K562 (cell line): ENCODE data around the gene GET3. TPM values are rescaled to one million over a fixed set of nuclear protein-coding genes. Genes with fewer than 3 reads are reported as not detected.
A peak's percentile ranks its signal among the peaks of the same experiment; 100 is the strongest.

ENCODE experiments used
- ATAC-seq: fragments of 200-7000 bp; cut with Tn5 transposase; 3 replicates; pipeline ENCODE4 v1.9.1; 2020; ENCODE audit warnings: moderate library complexity
- BruUV-seq: library from RNA; stranded (reverse); fragments of 400-500 nt; replicated peaks from 2 replicates; lab custom pipeline; 2021; lab: Mats Ljungman, UMichigan
- CTCF ChIA-PET: fragments of 300-600 bp; formaldehyde crosslinking; extraction: SDS; loops from one replicate; lab custom pipeline; 2021; ENCODE audit warnings: low intra/inter-chr PET ratio; lab: Yijun Ruan, JAX
- POLR2A ChIA-PET: fragments of 300-600, 350-650 bp; sonication (Branson Sonifier 250); formaldehyde crosslinking; extraction: SDS; loops from one replicate; lab custom pipeline; 2021; ENCODE audit warnings: antibody characterized with exemption, inconsistent platforms; lab: Yijun Ruan, JAX
- DNase-seq, 4 experiments: peaks; one replicate each; pipeline versions ENCODE4 v3.0.0 to v3.0.0-alpha.2; 2011 to 2018; ENCODE audit warnings: low spot score in 3 of 4, mixed read lengths in 3 of 4; ENCODE audit errors: extremely low read depth in 1 of 4
- FAIRE-seq: peaks from 2 replicates; lab custom pipeline; 2011; peaks lifted over from hg19 to GRCh38; lab: Jason Lieb, UNC
- H2AFZ ChIP-seq: 2 replicates; pipeline ENCODE4 v1.6.0; 2011; ENCODE audit warnings: low read depth, low read length, control low read depth, inconsistent platforms
- H3K27ac ChIP-seq: fragments of 200-600 bp; 3 replicates; pipeline ENCODE4 v1.8.0; 2011; ENCODE audit warnings: low read depth, mild to moderate bottlenecking, control low read depth, inconsistent platforms, low read length, moderate library complexity, mixed read lengths; ENCODE audit errors: extremely low read depth
- H3K27me3 ChIP-seq, 2 experiments: fragments of 300-600 bp in 1 of 2; 2 replicates in 1 of 2; 3 replicates in 1 of 2; pipeline versions ENCODE4 v1.6.0 to v1.8.0; 2011; ENCODE audit warnings: inconsistent platforms in 2 of 2, low read length in 2 of 2, mild to moderate bottlenecking in 1 of 2, mixed read lengths in 1 of 2, moderate library complexity in 1 of 2; ENCODE audit not compliant: control insufficient read depth in 2 of 2, insufficient read depth in 2 of 2
- H3K36me3 ChIP-seq: fragments of 300-600 bp; 3 replicates; pipeline ENCODE4 v1.8.0; 2011; ENCODE audit warnings: mild to moderate bottlenecking, low read length, inconsistent platforms; ENCODE audit not compliant: control insufficient read depth, insufficient read depth
- H3K4me1 ChIP-seq, 2 experiments: fragments of 200-600 bp in 1 of 2; replicated peaks in 1 of 2; 2 replicates in 1 of 2; 3 replicates in 1 of 2; pipeline versions ENCODE4 v1.5.1 to v1.8.0; 2011; ENCODE audit warnings: inconsistent platforms in 2 of 2, low read length in 2 of 2, mild to moderate bottlenecking in 1 of 2, mixed read lengths in 1 of 2, moderate library complexity in 1 of 2; ENCODE audit not compliant: control insufficient read depth in 2 of 2, insufficient read depth in 2 of 2
- H3K4me2 ChIP-seq: 2 replicates; pipeline ENCODE4 v1.6.1; 2011; ENCODE audit warnings: low read length, control low read depth, inconsistent platforms, mixed read lengths; ENCODE audit not compliant: insufficient read depth
- H3K4me3 ChIP-seq: fragments of 200-600 bp; sonication (generic), shearing (Covaris generic); 2 replicates; pipeline ENCODE4 v1.5.1; 2016; ENCODE audit warnings: control low read depth, inconsistent platforms
- H3K79me2 ChIP-seq: fragments of 200-600 bp; 3 replicates; pipeline ENCODE4 v1.8.0; 2011; ENCODE audit warnings: low read length, inconsistent platforms; ENCODE audit not compliant: control insufficient read depth, insufficient read depth
- H3K9ac ChIP-seq, 2 experiments: 2 replicates each; pipeline versions ENCODE4 v1.6.0 to v1.6.1; 2011; ENCODE audit warnings: low read depth in 2 of 2, low read length in 2 of 2, control low read depth in 1 of 2, inconsistent platforms in 1 of 2, mild to moderate bottlenecking in 1 of 2, mixed read lengths in 1 of 2; ENCODE audit not compliant: insufficient read depth in 1 of 2
- H3K9me1 ChIP-seq: one replicate; pipeline ENCODE4 v1.6.0; 2011; ENCODE audit warnings: inconsistent platforms, mild to moderate bottlenecking, low read length, moderate library complexity; ENCODE audit not compliant: control insufficient read depth, insufficient read depth
- H3K9me3 ChIP-seq: replicated peaks from 2 replicates; pipeline ENCODE4 v1.5.1; 2011; ENCODE audit warnings: low read depth, low read length, inconsistent platforms; ENCODE audit not compliant: control insufficient read depth, insufficient read depth
- H4K20me1 ChIP-seq: replicated peaks from 2 replicates; pipeline ENCODE4 v1.6.1; 2011; ENCODE audit warnings: low read length, inconsistent platforms, mixed read lengths; ENCODE audit not compliant: control insufficient read depth, insufficient read depth
- HES1 ChIP-seq: fragments of 450-650 bp; IDR thresholded peaks from 2 replicates; pipeline ENCODE4 v1.6.1; 2016; ENCODE audit warnings: low read depth, mild to moderate bottlenecking, moderate library complexity
- POLR2G ChIP-seq: fragments of 200-400 bp; formaldehyde crosslinking; IDR thresholded peaks from 2 replicates; pipeline ENCODE4 v1.6.1; 2017; ENCODE audit warnings: low read depth, mild to moderate bottlenecking, antibody characterized with exemption, low read length, moderate library complexity
- RBFOX2 ChIP-seq: fragments of 200-400 bp; formaldehyde crosslinking; IDR thresholded peaks from 2 replicates; pipeline ENCODE4 v1.6.1; 2017; ENCODE audit warnings: low read depth, mild to moderate bottlenecking, low read length, moderate library complexity
- RBM22 ChIP-seq: fragments of 200-400 bp; formaldehyde crosslinking; IDR thresholded peaks from 2 replicates; pipeline ENCODE4 v1.6.1; 2018; ENCODE audit warnings: low read length, low read depth; ENCODE audit not compliant: poor library complexity, severe bottlenecking
- WGBS: fragments of 100-300 bp; shearing (Covaris generic); methylation state at CpG from one replicate; pipeline ENCODE4 v1.1.6; 2016; ENCODE audit warnings: low coverage, mixed read lengths; ENCODE audit not compliant: insufficient coverage; ENCODE audit errors: missing lambda C conversion rate; 5-methylcytosine and 5-hydroxymethylcytosine counted together
- in situ Hi-C: fragments of 300-500 bp; cut with MboI; formaldehyde crosslinking; loops from 4 replicates; pipeline ENCODE4 v1.15.0; 2018; ENCODE audit warnings: inconsistent platforms, mixed read lengths
- intact Hi-C: fragments of 100-400 bp; cut with micrococcal nuclease; formaldehyde crosslinking; loops from 2 replicates; pipeline ENCODE4 v1.14.2; 2022
- polyA plus RNA-seq, 8 experiments: library from polyadenylated mRNA; depleted of rRNA in 4 of 8; stranded (reverse) in 5 of 8; unstranded in 3 of 8; fragments of >200 nt; fragmentation: Nextera tagmentation in 2 of 8; fragmentation: Illumina TruSeq in 1 of 8; extraction: Ambion mirVana in 2 of 8; extraction: Trizol in 1 of 8; gene quantifications; 2 replicates each; pipeline versions ENCODE4 v1.2.1 to v1.2.3, GENCODE V29; 2011 to 2014; ENCODE audit warnings: inconsistent platforms in 1 of 8, missing spikeins in 1 of 8
- total RNA-seq, 7 experiments: library from RNA; depleted of rRNA in 6 of 7; stranded (reverse); fragments of >200 nt in 6 of 7; fragmentation: Illumina TruSeq in 2 of 7; extraction: Trizol in 2 of 7; gene quantifications; 2 replicates each; pipeline versions ENCODE4 v1.2.1 to v1.2.3, GENCODE V29; 2011 to 2021; ENCODE audit warnings: low replicate concordance in 1 of 7
- TF ChIP-seq, protein P1 (sequence below): fragments of 450-650 bp; IDR thresholded peaks from 2 replicates; pipeline ENCODE4 v1.6.1; 2014; ENCODE audit warnings: low read depth, mild to moderate bottlenecking, moderate library complexity, borderline replicate concordance

GET3 gene
- total and polyA plus RNA-seq, 9 of the 15 experiments (the other 6 are each of a cell fraction or from before 2014, with no cell fraction given), result 8.3 to 83.5 (median 51.8) TPM

GRCh38 chr19:12698138-12698537 lies 39.2 kb upstream of the GET3 start (continued):
- no peak for TF ChIP-seq HES1

- Histone ChIP-seq H3K36me3 (peaks cover 86% of the 10 kb centered on the region), H2AFZ (no peak overlapping the region), H3K4me3 (no peak overlapping the region), H3K9me1 (peaks cover 2% of the 10 kb centered on the region), H3K27ac (no peak overlapping the region), H3K9ac (no peak overlapping the region), H3K79me2 (no peaks in the 10 kb centered on the region; the same call in 2 of the 3 replicates), H3K4me2 (no peak overlapping the region), H3K9me3 (no peaks in the 10 kb centered on the region), H3K27me3 (no peaks in the 10 kb centered on the region), H3K4me1 (peaks cover 0 to 34% of the 10 kb centered on the region in 2 experiments; a peak in 1 of 5 replicates), H4K20me1 (no peaks in the 10 kb centered on the region)
- DNase-seq (no peak), ATAC-seq (no peak), FAIRE-seq (no peak)
- WGBS, result 95% methylated on average over 28 of the region's 33 CpGs
- CTCF ChIA-PET, result no interaction called here
- BruUV-seq, result no TSS peak
- TF ChIP-seq, protein P1, sequence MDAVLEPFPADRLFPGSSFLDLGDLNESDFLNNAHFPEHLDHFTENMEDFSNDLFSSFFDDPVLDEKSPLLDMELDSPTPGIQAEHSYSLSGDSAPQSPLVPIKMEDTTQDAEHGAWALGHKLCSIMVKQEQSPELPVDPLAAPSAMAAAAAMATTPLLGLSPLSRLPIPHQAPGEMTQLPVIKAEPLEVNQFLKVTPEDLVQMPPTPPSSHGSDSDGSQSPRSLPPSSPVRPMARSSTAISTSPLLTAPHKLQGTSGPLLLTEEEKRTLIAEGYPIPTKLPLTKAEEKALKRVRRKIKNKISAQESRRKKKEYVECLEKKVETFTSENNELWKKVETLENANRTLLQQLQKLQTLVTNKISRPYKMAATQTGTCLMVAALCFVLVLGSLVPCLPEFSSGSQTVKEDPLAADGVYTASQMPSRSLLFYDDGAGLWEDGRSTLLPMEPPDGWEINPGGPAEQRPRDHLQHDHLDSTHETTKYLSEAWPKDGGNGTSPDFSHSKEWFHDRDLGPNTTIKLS, result no peak
- TF ChIP-seq POLR2G (peak; percentile 53; the same call in 1 of the 2 replicates), RBM22 (peak; percentile 75), RBFOX2 (peak; percentile 51)
- intact Hi-C loops (no loop called here), in situ Hi-C loops (no loop called here)
- POLR2A ChIA-PET, result interaction anchor here (0.8 kb wide), 1 partner anchor 14 kb away, joined by 3 read pairs; no protein-coding TSS in a partner anchor
These were observed 35.6 kb upstream of the GET3 start for GRCh38 chr19:12701596-12702282.
